Right lobe of liver (tissue), 6 donors: Measurements from ENCODE around the gene RORB. TPM values are rescaled to one million over a fixed set of nuclear protein-coding genes. Genes with fewer than 3 reads are reported as not detected.

Source experiments
- ATAC-seq, 4 donors: fragments of 200-7000 bp; cut with Tn5 transposase; one replicate each; pipeline ENCODE4 v1.9.1; 2020; ENCODE audit warnings: mild to moderate bottlenecking in 4 of 4, moderate library complexity in 4 of 4
- DNase-seq, 3 donors: peaks; one replicate each; pipeline ENCODE4 v3.0.0-alpha.2; 2020
- H3K27ac ChIP-seq, 3 donors: fragments of 200-600 bp; one replicate each; pipeline ENCODE4 v1.8.0; 2022
- H3K27me3 ChIP-seq, 2 donors: fragments of 200-600 bp; one replicate each; pipeline ENCODE4 v1.8.0; 2022
- H3K36me3 ChIP-seq, 4 donors: fragments of 200-600 bp; sonication (generic) in 1 of 4; one replicate each; pipeline versions ENCODE4 v1.5.1 to v1.8.0; 2017 to 2022; ENCODE audit warnings: control low read depth in 1 of 4
- H3K4me1 ChIP-seq, 4 donors: fragments of 200-600 bp; sonication (generic) in 1 of 4; one replicate each; pipeline versions ENCODE4 v1.5.1 to v1.8.0; 2017 to 2022; ENCODE audit warnings: control low read depth in 1 of 4
- H3K4me3 ChIP-seq, 3 donors: fragments of 200-600 bp; one replicate each; pipeline ENCODE4 v1.8.0; 2022
- H3K9me3 ChIP-seq, 4 donors: fragments of 200-600 bp; sonication (generic) in 1 of 4; one replicate each; pipeline versions ENCODE4 v1.5.1 to v1.8.0; 2017 to 2022; ENCODE audit warnings: control low read depth in 1 of 4
- CTCF ChIP-seq, 4 donors: fragments of 200-600 bp in 3 of 4; fragments of 450-650 bp in 1 of 4; IDR thresholded peaks; one replicate each; pipeline versions ENCODE4 v1.5.1 to v1.8.0; 2016 to 2022; ENCODE audit warnings: antibody characterized with exemption in 4 of 4, mild to moderate bottlenecking in 2 of 4
- POLR2A ChIP-seq: fragments of 450-650 bp; IDR thresholded peaks from one replicate; pipeline ENCODE4 v1.6.1; 2017; ENCODE audit warnings: antibody characterized with exemption, mild to moderate bottlenecking
- WGBS: methylation state at CpG from one replicate; pipeline ENCODE4 v1.1.6; 2018; ENCODE audit warnings: low coverage, low lambda C conversion rate; ENCODE audit not compliant: insufficient coverage; ENCODE audit errors: missing lambda C conversion rate; 5-methylcytosine and 5-hydroxymethylcytosine counted together
- intact Hi-C, 2 donors: fragments of 100-400 bp; cut with DNase I; formaldehyde crosslinking; loops; one replicate each; pipeline versions ENCODE4 v1.11.2 to v1.14.1; 2022
- total RNA-seq, 6 experiments: library from RNA; depleted of rRNA in 2 of 6; stranded (reverse); fragments of >200 nt in 2 of 6; fragmentation: NEBNext Ultra II Directional in 3 of 6; extraction: Animal tissue kit (Norgen Biotek cat#: 25700) in 3 of 6; gene quantifications; one replicate each; pipeline versions ENCODE4 v1.1.0 to v1.2.4, GENCODE V29; 2016 to 2023
- donor health status: DM: no; HTN: yes; CAD: no.
- donor health status: DM: no; HTN: no; CAD: no.
- donor health status: DM: no; HTN: no; CAD: no.
- donor health status: DM: no; HTN: yes; CAD: no.
- donor health status: DM: no; HTN: yes; CAD: no.

Gene RORB
- total RNA-seq, 6 experiments from 2014 or later = 0.04 to 0.62 (median 0.61) TPM; not detected in 3

GRCh38 chr9:74573640-74574191, 76.6 kb downstream of the RORB start:
- no peak overlapping the region for H3K4me3 ChIP-seq
- H3K4me1 ChIP-seq = no peaks in the 10 kb centered on the region
- no peak for ATAC-seq
- intact Hi-C loops = no loop called here
- WGBS = 52% methylated on average over 3 of the region's 8 CpGs
- no peak overlapping the region for H3K27ac ChIP-seq
- H3K36me3 ChIP-seq = no peaks in the 10 kb centered on the region
- H3K27me3 ChIP-seq = no peaks in the 10 kb centered on the region
- DNase-seq = no peak
- H3K9me3 ChIP-seq = no peaks in the 10 kb centered on the region
- no peak for TF ChIP-seq POLR2A
- TF ChIP-seq CTCF (IDR thresholded peaks at IDR 0.05) = no peak

- TF ChIP-seq POLR2A (no peak), CTCF (IDR thresholded peaks at IDR 0.05) (no peak)
- intact Hi-C loops = no loop called here
- ATAC-seq = no peak
These were observed 79.0 kb downstream of the RORB start for GRCh38 chr9:74576176-74576575.

GRCh38 chr9:74577956-74578355, 80.8 kb downstream of the RORB start:
- ATAC-seq = peak in 1 of 4 donors; percentile 27

More at GRCh38 chr9:74576176-74576575, 79.0 kb downstream of the RORB start:
- DNase-seq = no peak
- H3K9me3 ChIP-seq = no peaks in the 10 kb centered on the region
- WGBS = 27% methylated on average over 1 of the region's 1 CpG
- no peaks in the 10 kb centered on the region for H3K27me3 ChIP-seq
- no peak overlapping the region for H3K4me3 ChIP-seq
- no peak overlapping the region for H3K27ac ChIP-seq
- no peaks in the 10 kb centered on the region for H3K4me1 ChIP-seq
- H3K36me3 ChIP-seq = no peaks in the 10 kb centered on the region

GRCh38 chr9:74589576-74589975, 92.4 kb downstream of the RORB start:
- no peak for DNase-seq
- Histone ChIP-seq H3K4me1 (no peaks in the 10 kb centered on the region), H3K4me3 (no peak overlapping the region), H3K27ac (no peak overlapping the region), H3K9me3 (no peaks in the 10 kb centered on the region), H3K36me3 (no peaks in the 10 kb centered on the region), H3K27me3 (no peaks in the 10 kb centered on the region)
- intact Hi-C loops = no loop called here
- TF ChIP-seq CTCF (IDR thresholded peaks at IDR 0.05) = no peak
- TF ChIP-seq POLR2A = no peak
- ATAC-seq = no peak
- 44% methylated on average over 5 of the region's 5 CpGs for WGBS

More at GRCh38 chr9:74577956-74578355, 80.8 kb downstream of the RORB start:
- intact Hi-C loops = no loop called here
- Histone ChIP-seq H3K27ac (no peak overlapping the region), H3K4me1 (no peaks in the 10 kb centered on the region), H3K36me3 (no peaks in the 10 kb centered on the region), H3K9me3 (no peaks in the 10 kb centered on the region), H3K27me3 (no peaks in the 10 kb centered on the region), H3K4me3 (no peak overlapping the region)
- DNase-seq = no peak
- TF ChIP-seq CTCF (IDR thresholded peaks at IDR 0.05) (peak in 2 of 4 donors; percentile 16 to 26), POLR2A (no peak)
- 10% methylated on average over 1 of the region's 1 CpG for WGBS

- intact Hi-C loops = no loop called here
- no peaks in the 10 kb centered on the region for H3K4me1 ChIP-seq
- H3K4me3 ChIP-seq = no peak overlapping the region
- no peak overlapping the region for H3K27ac ChIP-seq
- no peak for ATAC-seq
- no peak for DNase-seq
- H3K36me3 ChIP-seq = no peaks in the 10 kb centered on the region
- H3K27me3 ChIP-seq = no peaks in the 10 kb centered on the region
- H3K9me3 ChIP-seq = no peaks in the 10 kb centered on the region
- 57% methylated on average over 2 of the region's 2 CpGs for WGBS
- TF ChIP-seq CTCF (IDR thresholded peaks at IDR 0.05) = no peak
- no peak for TF ChIP-seq POLR2A
These were observed 98.2 kb downstream of the RORB start for GRCh38 chr9:74595286-74595685.
